HG03025 (cell line): ENCODE measurements around the gene CHADL.

Experiments used
- ATAC-seq: cut with Tn5 transposase; IDR thresholded peaks from one replicate; pipeline ENCODE4 v1.9.1; 2021; ENCODE audit warnings: mild to moderate bottlenecking, moderate library complexity; ENCODE audit not compliant: unreplicated experiment, low FRiP score

The CHADL gene, protein sequence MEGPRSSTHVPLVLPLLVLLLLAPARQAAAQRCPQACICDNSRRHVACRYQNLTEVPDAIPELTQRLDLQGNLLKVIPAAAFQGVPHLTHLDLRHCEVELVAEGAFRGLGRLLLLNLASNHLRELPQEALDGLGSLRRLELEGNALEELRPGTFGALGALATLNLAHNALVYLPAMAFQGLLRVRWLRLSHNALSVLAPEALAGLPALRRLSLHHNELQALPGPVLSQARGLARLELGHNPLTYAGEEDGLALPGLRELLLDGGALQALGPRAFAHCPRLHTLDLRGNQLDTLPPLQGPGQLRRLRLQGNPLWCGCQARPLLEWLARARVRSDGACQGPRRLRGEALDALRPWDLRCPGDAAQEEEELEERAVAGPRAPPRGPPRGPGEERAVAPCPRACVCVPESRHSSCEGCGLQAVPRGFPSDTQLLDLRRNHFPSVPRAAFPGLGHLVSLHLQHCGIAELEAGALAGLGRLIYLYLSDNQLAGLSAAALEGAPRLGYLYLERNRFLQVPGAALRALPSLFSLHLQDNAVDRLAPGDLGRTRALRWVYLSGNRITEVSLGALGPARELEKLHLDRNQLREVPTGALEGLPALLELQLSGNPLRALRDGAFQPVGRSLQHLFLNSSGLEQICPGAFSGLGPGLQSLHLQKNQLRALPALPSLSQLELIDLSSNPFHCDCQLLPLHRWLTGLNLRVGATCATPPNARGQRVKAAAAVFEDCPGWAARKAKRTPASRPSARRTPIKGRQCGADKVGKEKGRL

DNA sequence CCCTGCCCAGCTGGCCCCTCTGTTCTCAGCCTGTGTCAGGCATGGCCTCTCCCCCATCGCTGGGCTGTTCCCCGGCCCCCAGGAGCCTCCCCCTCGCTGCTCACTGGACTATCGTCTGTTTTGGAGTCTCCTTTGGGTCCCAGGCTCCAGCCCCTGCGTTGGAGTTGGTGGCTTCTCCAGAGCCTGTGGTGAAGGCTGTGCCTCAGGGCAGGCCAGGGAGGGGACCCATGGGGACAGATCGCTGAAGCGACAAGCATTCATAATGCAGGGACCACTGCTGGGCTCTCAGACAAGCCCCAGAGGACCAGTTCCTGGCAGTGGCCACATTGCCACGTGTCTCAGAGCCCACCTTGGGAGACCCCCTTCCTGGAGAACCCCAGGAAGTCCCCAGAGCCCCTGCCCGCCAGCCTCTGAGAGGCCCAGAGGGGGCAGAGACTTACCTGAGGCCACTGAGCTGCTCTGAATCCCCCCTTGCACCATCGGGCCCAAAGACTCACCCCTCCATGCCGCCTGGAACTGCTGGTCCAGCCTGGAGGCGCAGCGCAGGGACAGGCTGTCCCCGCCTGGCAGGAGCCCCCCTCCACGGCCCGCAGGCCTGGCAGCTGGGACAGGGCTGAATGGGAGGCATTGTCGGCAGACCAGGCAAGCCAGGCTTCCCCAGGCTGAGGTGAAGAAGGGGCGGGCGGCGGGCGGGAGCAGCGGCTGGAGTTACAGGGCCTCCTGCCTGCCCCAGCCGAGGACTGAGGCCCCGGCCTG, at the start of gene CHADL:
CHADL (minus strand) TSS at position 555 of the 756 bp plus-strand sequence; CDS start at position 505, 50 bp downstream.
- no peak for ATAC-seq

DNA sequence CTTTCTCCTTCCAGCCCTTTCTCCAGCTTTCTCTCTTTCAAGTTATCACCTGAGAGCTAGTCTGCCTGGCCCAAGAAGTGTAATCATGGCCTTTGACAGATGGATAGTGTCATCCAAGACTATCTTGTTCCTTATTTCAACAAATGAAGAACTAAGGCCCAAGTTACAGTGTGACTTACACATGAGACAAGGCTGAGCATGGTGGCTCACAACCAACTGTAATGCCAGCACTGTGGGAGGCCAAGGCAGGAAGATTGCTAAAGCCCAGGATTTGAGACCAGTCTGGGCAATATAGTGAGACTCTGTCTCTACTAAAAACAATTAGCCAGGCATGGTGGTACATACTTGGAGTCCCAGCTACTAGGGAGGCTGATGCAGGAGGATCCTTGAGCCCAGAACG, 48.9 kb upstream of the CHADL start:
- no peak for ATAC-seq

DNA sequence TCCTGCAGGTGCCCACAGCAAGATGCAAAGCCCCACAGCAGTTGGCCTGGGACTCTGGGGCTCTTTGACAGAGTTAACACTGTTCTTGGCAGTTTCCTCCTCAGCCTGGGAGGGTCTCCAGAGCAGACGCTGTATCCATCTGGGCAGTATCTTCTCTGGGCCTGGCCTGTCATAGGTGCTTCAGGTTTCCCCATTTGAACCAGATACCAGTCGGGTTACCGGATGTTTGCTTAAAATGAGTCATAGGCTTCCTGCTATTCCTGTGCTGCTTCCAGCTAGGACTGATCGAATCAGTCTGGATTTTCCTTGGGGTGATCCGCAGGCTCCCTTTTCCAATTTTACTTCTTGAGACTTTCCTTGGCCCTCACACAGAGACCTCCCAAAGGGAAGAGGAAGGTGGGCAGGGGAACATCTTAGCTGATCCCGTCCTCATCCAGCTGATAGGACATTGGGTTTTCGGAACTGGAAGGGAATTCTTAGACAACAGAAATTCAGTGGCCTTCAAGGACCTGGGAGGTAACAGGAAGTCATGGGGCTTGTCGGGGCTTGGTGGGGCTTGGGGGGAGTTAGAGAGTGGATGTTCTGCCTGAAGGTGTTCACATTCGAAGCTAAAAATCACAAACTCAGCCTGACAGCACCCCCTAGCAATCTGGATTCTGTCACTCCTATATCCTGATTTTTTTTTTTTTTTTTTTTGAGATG, 47.7 kb upstream of the CHADL start:
- ATAC-seq = no peak

DNA sequence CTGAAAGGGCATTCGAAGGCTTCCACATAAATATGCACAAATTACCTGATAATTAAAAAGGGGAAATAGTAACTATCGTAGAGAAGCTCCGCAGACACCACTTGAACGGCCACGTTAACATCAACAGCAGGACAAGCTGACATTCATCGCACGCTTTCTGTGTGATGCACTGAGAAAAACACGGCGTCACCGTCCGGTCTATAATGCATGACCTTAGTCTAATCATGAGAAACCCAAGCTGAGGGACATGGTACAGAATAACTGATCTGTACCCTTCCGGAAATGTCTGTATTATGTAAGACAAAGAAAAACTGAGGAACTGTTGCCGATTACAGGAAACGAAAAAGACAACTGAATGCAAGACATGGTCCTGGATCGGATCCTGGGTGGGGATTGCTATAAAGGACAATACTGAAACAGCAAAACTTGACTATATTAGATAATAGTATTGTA, 45.9 kb upstream of the CHADL start:
- peak; percentile 8 for ATAC-seq

DNA sequence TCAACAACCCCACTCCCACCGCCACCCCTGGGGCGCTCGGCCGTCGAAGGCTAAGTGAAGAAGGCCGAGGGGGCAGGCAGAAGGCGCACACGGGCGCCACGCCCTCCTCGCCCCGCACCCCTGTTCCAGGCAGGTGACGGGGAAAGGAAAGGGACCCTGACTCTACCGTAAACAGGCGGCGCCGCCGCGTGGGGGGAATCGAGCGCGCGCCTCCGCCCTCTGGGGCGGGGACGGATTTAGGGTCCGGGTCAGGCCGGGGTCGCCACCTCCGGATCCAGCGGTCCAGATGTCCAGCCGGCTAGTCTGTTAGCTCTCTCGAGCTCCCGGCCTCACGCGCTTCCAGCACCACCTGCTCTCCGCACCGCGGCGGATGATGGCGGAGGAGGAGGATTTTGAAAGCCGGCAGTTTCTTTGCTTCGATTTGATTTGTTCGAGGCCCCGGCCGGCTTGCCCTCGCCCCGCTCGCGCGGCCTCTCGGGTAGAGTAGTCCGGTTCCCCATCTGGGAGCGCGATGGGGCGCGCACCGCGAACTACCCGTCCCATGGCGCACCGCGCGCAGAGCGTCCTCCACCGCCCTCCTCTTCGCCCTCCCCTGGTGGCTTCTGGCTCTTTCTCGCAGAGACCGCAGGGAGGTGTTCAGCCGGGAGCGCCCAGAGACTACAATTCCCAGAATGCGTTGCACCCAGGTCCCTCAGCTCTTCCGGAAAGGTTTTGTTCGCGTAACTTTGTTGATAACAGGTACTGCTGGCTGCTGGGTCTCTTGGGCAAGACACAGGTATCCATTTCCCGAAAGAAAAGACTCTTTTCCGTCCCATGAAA, 45.3 kb upstream of the CHADL start, which contains the start of gene RANGAP1:
RANGAP1 (minus strand) TSS at position 368 of the 819 bp plus-strand sequence. CDS start 5,143 bp downstream, outside the sequence.
- peak; percentile 86 for ATAC-seq

DNA sequence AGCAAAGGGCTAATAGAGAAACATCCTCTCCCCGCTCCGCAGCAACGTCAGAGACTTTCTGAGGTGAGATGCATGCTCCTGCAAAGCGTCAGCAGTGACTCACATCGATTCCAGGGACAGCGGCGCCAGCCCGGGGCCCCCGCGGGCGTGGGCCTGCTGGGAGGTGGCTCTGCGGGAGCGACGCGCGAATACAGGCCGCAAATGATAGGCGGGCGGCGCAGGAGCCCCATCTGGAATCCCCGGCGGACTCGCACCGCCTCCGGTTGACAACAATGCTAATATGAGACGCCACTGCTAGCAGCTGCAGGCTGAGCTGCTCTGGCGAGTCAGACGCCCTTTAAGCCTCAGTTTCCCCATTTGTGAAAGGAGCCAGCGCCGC, 44.7 kb upstream of the CHADL start:
- ATAC-seq = peak; percentile 2

DNA sequence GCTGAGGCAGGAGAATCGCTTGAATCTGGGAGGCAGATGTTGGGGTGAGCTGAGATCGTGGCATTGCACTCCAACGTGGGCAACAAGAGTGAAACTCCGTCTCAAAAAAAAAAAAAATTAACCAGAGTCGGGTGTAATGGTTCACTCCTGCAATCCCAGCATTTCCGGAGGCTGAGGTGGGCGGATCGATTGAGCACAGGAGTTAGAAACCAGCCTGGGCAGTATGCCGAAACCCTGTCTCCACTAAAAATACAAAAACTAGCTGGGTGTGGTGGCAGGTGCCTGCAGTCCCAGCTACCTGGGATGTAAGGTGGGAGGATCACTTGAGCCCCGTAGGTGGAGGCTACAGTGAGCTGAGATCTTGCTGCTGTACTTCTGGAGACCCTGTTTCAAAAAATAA, 43.7 kb upstream of the CHADL start:
- ATAC-seq = no peak

DNA sequence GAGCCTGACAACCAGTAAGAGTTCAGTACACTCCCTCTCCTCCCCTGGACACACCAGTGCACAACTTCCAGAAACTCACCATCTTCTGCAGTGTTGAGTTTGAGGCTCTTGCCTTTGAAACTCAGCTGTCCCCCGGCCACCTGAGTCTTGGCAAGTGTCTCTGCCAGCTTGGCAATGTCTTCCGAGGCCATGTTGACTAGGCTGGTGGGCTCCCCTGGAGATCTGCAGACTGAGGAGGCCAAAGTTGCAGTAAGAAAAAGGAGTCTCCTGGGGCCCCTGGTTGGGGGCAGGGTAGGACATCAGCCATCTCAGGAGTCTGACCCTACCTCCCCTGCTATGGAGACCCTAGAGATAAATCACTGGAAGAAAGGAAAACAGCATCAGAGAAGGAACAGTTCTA, 40.1 kb upstream of the CHADL start:
- ATAC-seq = no peak

DNA sequence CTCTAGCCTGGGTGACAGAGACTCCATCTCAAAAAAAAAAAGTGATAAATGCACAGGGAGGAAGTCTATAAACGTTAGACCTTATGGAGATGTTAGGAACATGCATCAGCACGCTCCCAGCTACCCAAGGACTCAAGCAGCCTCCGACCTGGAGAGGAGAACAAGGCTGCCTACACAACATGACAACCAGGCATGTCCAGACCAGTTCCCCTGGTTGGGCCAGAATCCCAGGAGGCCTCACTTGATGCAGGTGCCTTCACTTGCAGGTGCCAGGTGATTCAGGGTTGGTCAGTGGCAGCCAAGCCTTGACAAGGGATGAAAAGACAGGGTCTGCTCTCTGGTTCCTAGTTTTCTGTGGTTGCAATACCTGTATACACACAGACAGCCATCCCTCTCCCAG, 39.3 kb upstream of the CHADL start:
- ATAC-seq = no peak

DNA sequence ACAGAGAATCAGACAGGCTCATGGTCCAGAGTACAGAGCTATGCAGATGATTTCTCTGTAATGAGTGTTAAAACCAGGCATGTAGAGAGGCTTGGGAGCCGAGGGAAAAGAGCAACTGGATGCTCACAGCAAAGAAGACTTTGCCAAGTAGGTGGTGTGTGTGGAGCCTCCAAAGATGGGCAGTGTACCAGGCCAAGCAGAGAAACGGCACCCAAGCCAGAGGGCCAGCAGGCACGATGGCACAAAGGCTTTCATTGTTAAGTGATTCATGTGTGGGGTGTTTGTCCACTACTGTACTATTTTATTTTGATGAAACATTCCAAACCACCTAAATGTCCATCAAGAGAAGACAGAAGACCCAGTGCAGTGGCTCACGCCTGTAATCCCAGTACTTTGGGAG, 34.1 kb upstream of the CHADL start:
- no peak for ATAC-seq

DNA sequence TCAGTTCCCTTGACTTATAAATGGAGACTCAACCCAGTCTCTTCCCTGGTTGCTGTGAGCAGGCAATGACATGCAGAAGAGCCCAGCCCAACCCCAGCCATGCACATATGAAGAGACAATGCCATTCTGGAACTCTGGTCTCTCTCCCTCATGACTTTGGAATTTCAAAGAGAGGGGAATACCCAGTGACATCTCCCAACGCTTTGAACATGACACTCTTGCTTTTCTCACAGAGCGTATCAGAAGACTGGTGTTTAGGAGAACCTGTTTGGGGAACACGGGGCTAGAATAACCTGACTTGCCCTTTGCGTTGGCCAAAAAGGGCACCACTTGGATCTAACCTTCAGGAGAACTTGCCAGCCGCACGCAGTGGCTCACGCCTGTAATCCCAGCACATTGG, 32.4 kb upstream of the CHADL start:
- no peak for ATAC-seq

DNA sequence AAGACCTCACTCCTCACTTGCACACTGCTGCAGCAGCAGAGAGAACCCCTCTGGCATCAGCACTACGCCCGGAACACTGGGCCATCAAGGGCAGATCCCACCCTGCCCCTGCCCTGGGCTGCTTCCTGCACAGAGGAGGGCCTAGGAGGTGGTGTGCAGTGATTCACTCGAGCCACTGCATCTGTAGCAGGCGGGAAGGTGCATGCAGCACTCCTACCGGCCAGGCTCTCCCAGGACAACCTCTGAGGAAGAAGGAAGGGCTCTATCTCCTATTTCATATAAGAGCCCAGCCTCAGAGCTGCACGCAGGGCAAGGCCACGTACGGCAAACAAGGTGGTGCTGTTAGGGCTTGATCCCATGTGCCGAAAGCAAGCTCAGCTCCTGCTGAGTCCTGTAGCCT, 31.1 kb upstream of the CHADL start:
- no peak for ATAC-seq

DNA sequence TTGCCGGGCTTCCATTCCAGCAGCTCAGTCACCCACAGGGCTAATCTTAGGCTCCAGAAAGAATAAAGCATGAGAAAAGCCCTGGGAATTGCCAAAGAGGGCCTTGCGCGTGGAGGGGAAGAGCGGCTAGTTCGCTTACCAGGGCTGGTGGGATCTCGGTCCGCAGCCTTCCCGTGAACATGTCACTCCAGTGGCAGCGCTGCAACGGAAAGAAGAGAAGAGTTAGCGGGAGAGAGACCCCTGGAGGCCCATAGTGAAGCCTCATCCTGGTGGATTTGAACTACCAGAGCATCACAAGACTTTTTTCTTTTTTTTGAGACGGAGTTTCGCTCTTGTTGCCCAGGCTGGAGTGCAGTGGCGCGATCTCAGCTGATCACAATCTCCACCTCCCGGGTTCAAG, 27.2 kb upstream of the CHADL start:
- ATAC-seq = no peak

DNA sequence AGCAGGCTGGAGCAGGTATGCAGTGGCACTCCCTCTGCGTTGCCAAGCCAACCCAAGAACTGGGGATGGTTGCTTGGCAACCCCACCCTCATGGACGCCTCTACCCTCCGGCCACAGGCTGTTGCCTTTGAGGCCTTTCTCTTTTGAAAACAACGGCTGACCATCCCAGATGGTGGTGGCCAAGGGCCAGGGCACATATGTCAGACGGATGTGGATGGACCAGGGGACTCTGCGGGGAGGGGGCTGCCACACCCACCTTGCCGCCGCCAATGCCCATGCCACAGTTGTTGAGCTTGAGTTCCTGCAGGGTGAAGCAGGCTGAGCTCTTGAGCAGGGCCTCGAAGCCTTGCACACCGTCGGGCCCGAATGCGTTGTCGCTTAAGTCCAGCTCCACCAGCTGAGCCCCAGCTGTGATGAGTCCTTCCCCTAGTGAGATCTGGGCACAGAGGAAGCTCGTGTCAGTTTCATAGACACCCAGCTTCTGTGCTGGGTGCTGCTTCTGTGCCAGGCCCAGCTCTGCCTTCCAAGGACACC, 23.7 kb upstream of the CHADL start:
- ATAC-seq = no peak

DNA sequence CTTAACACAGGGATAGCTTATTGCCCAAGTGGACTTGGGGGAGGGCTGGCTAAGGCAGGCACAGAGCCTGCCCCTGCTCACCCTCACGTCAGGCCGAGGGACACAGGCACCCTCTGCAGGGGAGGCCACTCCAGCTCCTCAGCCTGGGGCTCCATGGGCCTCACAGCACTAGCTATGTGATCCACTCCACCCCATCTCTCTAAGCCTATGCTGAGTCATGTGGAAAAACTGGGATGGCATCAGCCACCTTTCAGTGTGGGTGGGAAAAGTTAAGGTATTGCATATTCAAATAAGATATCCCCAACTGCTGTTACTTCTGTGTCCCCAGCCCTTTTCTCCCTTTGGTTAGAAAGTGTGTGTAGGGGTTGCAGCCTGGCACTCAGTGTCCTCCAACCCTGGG, 23.0 kb upstream of the CHADL start:
- no peak for ATAC-seq

DNA sequence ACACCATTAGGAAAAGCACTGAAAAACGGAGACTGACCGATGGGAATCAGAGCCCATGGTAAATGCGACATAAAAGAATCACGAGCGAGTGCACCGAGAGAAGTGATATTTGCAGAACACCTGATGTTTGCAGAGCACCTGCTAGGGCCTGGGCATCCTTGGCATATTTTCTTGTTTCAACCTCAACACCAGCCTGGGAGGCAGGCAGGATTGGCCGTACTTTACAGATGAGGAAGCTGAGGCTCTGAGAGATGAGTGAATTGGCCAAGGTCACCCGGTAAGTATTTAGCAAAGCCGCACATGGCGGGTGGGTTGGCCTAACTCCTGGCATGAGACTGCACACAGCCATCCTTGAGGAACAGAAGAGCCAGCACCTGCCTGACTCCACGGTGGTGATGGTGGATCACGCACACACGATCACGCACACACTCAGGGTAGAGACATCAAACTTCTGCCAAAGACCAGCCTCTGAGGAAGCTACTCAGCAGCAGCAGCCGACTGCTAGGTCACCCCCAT, 21.6 kb upstream of the CHADL start:
- no peak for ATAC-seq

DNA sequence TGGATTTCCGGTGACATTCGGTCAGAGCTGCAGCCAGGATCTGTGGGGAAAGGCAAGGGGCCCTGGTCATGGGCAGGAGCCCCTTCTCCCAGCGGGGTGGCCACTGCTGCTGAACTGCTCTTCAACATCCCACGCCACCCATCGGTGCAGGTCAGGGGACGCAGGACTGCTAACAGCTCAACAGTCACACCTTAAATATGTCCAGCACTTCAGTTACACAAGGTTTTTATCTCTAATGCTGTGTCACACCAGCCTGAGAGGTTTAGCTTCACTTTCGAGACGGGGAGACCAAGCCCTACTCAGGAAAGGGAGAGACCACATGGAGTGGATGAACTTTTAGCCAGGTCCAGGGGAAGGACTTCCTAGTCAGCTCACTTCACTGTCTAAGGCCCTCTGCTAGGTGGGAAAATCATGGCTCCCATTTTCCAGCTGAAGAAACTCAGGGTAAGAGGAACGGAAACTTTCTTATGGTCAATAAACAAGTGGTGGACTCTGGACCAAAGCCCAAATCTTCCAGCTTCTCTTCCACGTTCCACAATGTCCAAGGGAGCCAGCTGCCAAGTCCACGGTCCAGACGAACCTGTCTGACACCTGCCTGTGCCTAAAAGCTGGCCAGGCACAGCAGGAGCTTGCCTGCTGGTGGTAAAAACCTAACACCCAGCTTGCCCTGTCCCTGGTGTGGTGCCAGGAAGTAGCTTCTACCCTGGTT, 21.0 kb upstream of the CHADL start:
- no peak for ATAC-seq

DNA sequence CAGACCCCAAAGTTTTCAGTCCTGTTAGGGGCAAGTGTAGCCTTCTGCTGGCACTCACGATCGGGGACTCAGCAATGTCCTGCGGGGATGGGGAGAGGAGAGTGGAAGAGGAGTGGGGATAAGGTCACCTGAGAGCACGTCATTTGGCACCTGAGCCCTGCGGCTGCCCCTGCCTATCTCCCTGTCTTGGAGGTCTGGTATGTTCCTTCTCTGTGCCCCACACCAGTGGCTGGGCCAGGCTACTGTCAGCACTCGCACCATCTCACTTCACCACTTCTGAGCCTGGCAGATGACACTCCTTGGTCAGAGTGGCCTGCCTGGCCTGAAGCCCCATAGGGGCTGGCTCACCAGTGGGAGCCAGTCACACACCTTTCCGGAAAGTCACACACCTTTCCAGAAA, 20.1 kb upstream of the CHADL start:
- no peak for ATAC-seq
